Neural cell (in vitro differentiated cells): ENCODE data around the gene ZNF154. TPM values are rescaled to one million over a fixed set of nuclear protein-coding genes. Genes with fewer than 3 reads are reported as not detected.
"Not testable (repeated sequence)": the region's sequence is repeated elsewhere in the genome, so short reads cannot be mapped to it uniquely, and the experiment has no call there.

Experiments
- H2AFZ ChIP-seq: fragments of 200-600, 300-800 bp; sonication (generic), shearing (Covaris generic); 2 replicates; pipeline ENCODE4 v1.6.0; 2014; ENCODE audit warnings: low read depth, mild to moderate bottlenecking, antibody characterized with exemption, low read length, moderate library complexity
- H3F3A ChIP-seq: fragments of 200-600 bp; shearing (Covaris generic); 2 replicates; pipeline ENCODE4 v1.6.1; 2016; ENCODE audit warnings: mild to moderate bottlenecking, moderate library complexity, mixed read lengths, antibody characterized with exemption, low read length; ENCODE audit not compliant: insufficient read depth, poor library complexity, severe bottlenecking
- H3K27ac ChIP-seq: fragments of 200-600, 300-800 bp; sonication (generic), shearing (Covaris generic); 2 replicates; pipeline ENCODE4 v1.5.1; 2014; ENCODE audit warnings: mild to moderate bottlenecking, low read length, moderate library complexity
- H3K27me3 ChIP-seq: fragments of 300-800, 200-600 bp; sonication (generic), shearing (Covaris generic); 2 replicates; pipeline ENCODE4 v1.6.0; 2014; ENCODE audit warnings: mild to moderate bottlenecking, low read depth, low read length, moderate library complexity; ENCODE audit not compliant: insufficient read depth
- H3K36me3 ChIP-seq: fragments of 300-800, 200-600 bp; sonication (generic), shearing (Covaris generic); 2 replicates; pipeline ENCODE4 v1.5.1; 2014; ENCODE audit warnings: mild to moderate bottlenecking, antibody characterized with exemption, low read length, moderate library complexity; ENCODE audit not compliant: insufficient read depth
- H3K4me2 ChIP-seq: fragments of 300-800, 200-600 bp; sonication (generic), shearing (Covaris generic); 2 replicates; pipeline ENCODE4 v1.6.0; 2014; ENCODE audit warnings: mild to moderate bottlenecking, low read length
- H3K4me3 ChIP-seq: fragments of 300-800, 200-600 bp; sonication (generic), shearing (Covaris generic); 2 replicates; pipeline ENCODE4 v1.5.1; 2014; ENCODE audit warnings: mild to moderate bottlenecking, low read length, moderate library complexity
- H3K79me2 ChIP-seq: fragments of 200-600 bp; shearing (Covaris generic); replicated peaks from 2 replicates; pipeline ENCODE4 v1.6.0; 2014; ENCODE audit warnings: mild to moderate bottlenecking, low read length, moderate library complexity; ENCODE audit not compliant: insufficient read depth
- H3K9ac ChIP-seq: fragments of 300-800, 200-600 bp; sonication (generic), shearing (Covaris generic); 2 replicates; pipeline ENCODE4 v1.6.1; 2016; ENCODE audit warnings: mild to moderate bottlenecking, low read length, mixed read lengths
- H3K9me2 ChIP-seq: fragments of 200-600 bp; shearing (Covaris generic); 2 replicates; pipeline ENCODE4 v1.6.1; 2016; ENCODE audit warnings: mild to moderate bottlenecking, low read length, mixed read lengths; ENCODE audit not compliant: insufficient read depth
- H3K9me3 ChIP-seq: fragments of 200-600, 300-800 bp; sonication (generic), shearing (Covaris generic); 2 replicates; pipeline ENCODE4 v1.6.1; 2016; ENCODE audit warnings: mild to moderate bottlenecking, mixed run types, low read length, moderate library complexity, mixed read lengths
- H4K20me1 ChIP-seq: fragments of 200-600 bp; shearing (Covaris generic); 2 replicates; pipeline ENCODE4 v1.6.1; 2016; ENCODE audit warnings: mild to moderate bottlenecking, mixed run types; ENCODE audit not compliant: insufficient read depth
- CTCF ChIP-seq: fragments of 450-650 bp; IDR thresholded peaks from 2 replicates; pipeline ENCODE4 v1.5.1; 2014; ENCODE audit warnings: antibody characterized with exemption, mild to moderate bottlenecking, moderate library complexity; ENCODE audit not compliant: poor library complexity, severe bottlenecking
- EZH2 ChIP-seq: fragments of 200-600, 300-800 bp; shearing (Covaris generic), sonication (generic); IDR thresholded peaks from 2 replicates; pipeline ENCODE4 v1.6.1; 2014; ENCODE audit warnings: antibody characterized with exemption, low read length, borderline replicate concordance, mild to moderate bottlenecking; ENCODE audit not compliant: insufficient read depth, poor library complexity, severe bottlenecking
- REST ChIP-seq: IDR thresholded peaks from 2 replicates; pipeline ENCODE4 v1.6.1; 2012; ENCODE audit warnings: borderline replicate concordance
- SMC3 ChIP-seq: fragments of 450-650 bp; conservative IDR thresholded peaks from 2 replicates; pipeline ENCODE4 v1.6.1; 2014; ENCODE audit warnings: antibody characterized with exemption, mild to moderate bottlenecking, moderate library complexity; ENCODE audit not compliant: poor library complexity
- TAF1 ChIP-seq: IDR thresholded peaks from 2 replicates; pipeline ENCODE4 v1.6.1; 2012; ENCODE audit warnings: low read depth
- polyA plus RNA-seq: library from polyadenylated mRNA; depleted of rRNA; stranded (reverse); fragments of >200 nt; gene quantifications from 2 replicates; pipeline ENCODE4 v1.2.3, GENCODE V29; 2014

Gene ZNF154
- polyA plus RNA-seq, 1 donor from 2014 or later = 25.5 TPM

GRCh38 chr19:57738320-57738719, 29.3 kb upstream of the ZNF154 start:
- not testable (repeated sequence) for H3K4me2 ChIP-seq, H3K36me3 ChIP-seq, H3K27me3 ChIP-seq, H4K20me1 ChIP-seq, H3K9me2 ChIP-seq, H3K9me3 ChIP-seq, H3K27ac ChIP-seq, H3K9ac ChIP-seq, H2AFZ ChIP-seq, H3K79me2 ChIP-seq, H3K4me3 ChIP-seq, H3F3A ChIP-seq
- TF ChIP-seq SMC3 (peak; percentile 57), CTCF (peak; percentile 52)

GRCh38 chr19:57720878-57721277, 11.9 kb upstream of the ZNF154 start:
- Histone ChIP-seq H3K9me3 (no peaks in the 10 kb centered on the region), H3K9me2 (no peaks in the 10 kb centered on the region), H3K9ac (no peak overlapping the region), H3K36me3 (peaks cover 13% of the 10 kb centered on the region), H3K79me2 (no peaks in the 10 kb centered on the region), H3K4me2 (no peak overlapping the region), H4K20me1 (no peaks in the 10 kb centered on the region), H3K4me3 (no peak overlapping the region), H3K27me3 (no peaks in the 10 kb centered on the region), H3K27ac (no peak overlapping the region), H3F3A (no peaks in the 10 kb centered on the region), H2AFZ (no peak overlapping the region)
- TF ChIP-seq TAF1 (no peak), SMC3 (no peak), REST (no peak), EZH2 (no peak), CTCF (no peak)
